HepG2 (cell line): ENCODE data around the gene C10orf67.

Experiments
- ARID2 ChIP-seq: sonication (generic); formaldehyde crosslinking; IDR thresholded peaks from 2 replicates; pipeline ENCODE4 v1.8.1; 2022; ENCODE audit warnings: mild to moderate bottlenecking, missing genetic modification reagents, borderline replicate concordance
- CTCF ChIP-seq: sonication (generic); formaldehyde crosslinking; IDR thresholded peaks from 2 replicates; pipeline ENCODE4 v1.5.0; 2020; ENCODE audit warnings: mild to moderate bottlenecking, missing genetic modification reagents, moderate library complexity
- HDAC1 ChIP-seq: sonication (generic); formaldehyde crosslinking; IDR thresholded peaks from 2 replicates; pipeline ENCODE4 v1.5.1; 2020; ENCODE audit warnings: mild to moderate bottlenecking, missing genetic modification reagents
- HDAC2 ChIP-seq: sonication (generic); formaldehyde crosslinking; IDR thresholded peaks from 2 replicates; pipeline ENCODE4 v1.4.0; 2020; ENCODE audit warnings: missing genetic modification reagents
- HHEX ChIP-seq: IDR thresholded peaks from 2 replicates; pipeline ENCODE4 v1.6.1; 2016; ENCODE audit warnings: control low read depth
- HNRNPUL1 ChIP-seq: fragments of 200-400 bp; formaldehyde crosslinking; IDR thresholded peaks from 2 replicates; pipeline ENCODE4 v1.6.1; 2017; ENCODE audit warnings: low read depth, mild to moderate bottlenecking, low read length, moderate library complexity
- IRF1 ChIP-seq: sonication (generic); formaldehyde crosslinking; IDR thresholded peaks from 2 replicates; pipeline ENCODE4 v1.4.0; 2020; ENCODE audit warnings: low read depth, mild to moderate bottlenecking, missing genetic modification reagents
- MTA1 ChIP-seq: sonication (generic); formaldehyde crosslinking; IDR thresholded peaks from 2 replicates; pipeline ENCODE4 v1.4.0; 2020; ENCODE audit warnings: missing genetic modification reagents, mild to moderate bottlenecking, borderline replicate concordance
- SP4 ChIP-seq: sonication (generic); formaldehyde crosslinking; IDR thresholded peaks from 2 replicates; pipeline ENCODE4 v1.8.1; 2023; ENCODE audit warnings: mild to moderate bottlenecking, missing genetic modification reagents
- TAF1 ChIP-seq: sonication (generic); formaldehyde crosslinking; IDR thresholded peaks from 2 replicates; pipeline ENCODE4 v1.4.0; 2020; ENCODE audit warnings: missing genetic modification reagents
- TCF7L2 ChIP-seq: IDR thresholded peaks from 2 replicates; pipeline ENCODE4 v1.6.1; 2011; ENCODE audit warnings: mild to moderate bottlenecking, low read depth, low read length, moderate library complexity
- ZNF335 ChIP-seq: sonication (generic); formaldehyde crosslinking; IDR thresholded peaks from 2 replicates; pipeline ENCODE4 v1.4.0; 2020; ENCODE audit warnings: missing genetic modification reagents
- ZNF687 ChIP-seq: sonication (generic); formaldehyde crosslinking; IDR thresholded peaks from 2 replicates; pipeline ENCODE4 v1.5.1; 2020; ENCODE audit warnings: mild to moderate bottlenecking, missing genetic modification reagents, moderate library complexity

GRCh38 chr10:23362069-23362830 is 17.7 kb upstream of the C10orf67 start:
- TF ChIP-seq HDAC2 (CRISPR knock-in tag) (no peak), CTCF (CRISPR knock-in tag) (no peak), TCF7L2 (no peak), ZNF687 (CRISPR knock-in tag) (no peak), SP4 (CRISPR knock-in tag) (no peak), HDAC1 (CRISPR knock-in tag) (no peak), HHEX (CRISPR knock-in tag) (no peak), TAF1 (no peak), HNRNPUL1 (no peak), ZNF335 (CRISPR knock-in tag) (no peak), MTA1 (no peak), IRF1 (CRISPR knock-in tag) (no peak), ARID2 (CRISPR knock-in tag) (no peak)
